ENCODE measurements around the gene ATP1B3.
"Not testable (repeated sequence)": the region's sequence is repeated elsewhere in the genome, so short reads cannot be mapped to it uniquely, and the experiment has no call there.

Gene ATP1B3

DNA sequence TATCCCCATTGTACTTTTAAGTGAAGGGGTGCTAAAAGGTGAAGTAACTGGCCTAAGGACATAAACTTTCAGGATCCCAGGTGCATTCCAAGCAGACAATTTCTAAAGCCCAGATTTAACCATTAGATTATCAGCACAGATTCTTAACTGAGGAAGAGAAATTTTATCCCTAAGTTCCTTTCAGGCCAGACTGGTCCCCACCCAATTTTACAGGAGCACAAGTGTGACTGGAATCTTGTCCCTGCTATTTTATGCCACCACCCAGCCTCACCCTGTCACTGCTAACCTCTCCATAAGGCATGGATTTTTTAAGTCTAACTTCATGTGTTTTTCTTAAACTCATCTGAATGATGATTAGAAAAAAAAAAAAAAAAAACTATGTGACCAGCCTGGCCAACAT lies 37.1 kb upstream of the ATP1B3 start:
- DNase-seq (ENCODE audit: low read depth): no peak
- in situ Hi-C loops (cut with HindIII; ENCODE audit: low sequenced_read_pairs): no loop called here
- TF ChIP-seq, protein P1, sequence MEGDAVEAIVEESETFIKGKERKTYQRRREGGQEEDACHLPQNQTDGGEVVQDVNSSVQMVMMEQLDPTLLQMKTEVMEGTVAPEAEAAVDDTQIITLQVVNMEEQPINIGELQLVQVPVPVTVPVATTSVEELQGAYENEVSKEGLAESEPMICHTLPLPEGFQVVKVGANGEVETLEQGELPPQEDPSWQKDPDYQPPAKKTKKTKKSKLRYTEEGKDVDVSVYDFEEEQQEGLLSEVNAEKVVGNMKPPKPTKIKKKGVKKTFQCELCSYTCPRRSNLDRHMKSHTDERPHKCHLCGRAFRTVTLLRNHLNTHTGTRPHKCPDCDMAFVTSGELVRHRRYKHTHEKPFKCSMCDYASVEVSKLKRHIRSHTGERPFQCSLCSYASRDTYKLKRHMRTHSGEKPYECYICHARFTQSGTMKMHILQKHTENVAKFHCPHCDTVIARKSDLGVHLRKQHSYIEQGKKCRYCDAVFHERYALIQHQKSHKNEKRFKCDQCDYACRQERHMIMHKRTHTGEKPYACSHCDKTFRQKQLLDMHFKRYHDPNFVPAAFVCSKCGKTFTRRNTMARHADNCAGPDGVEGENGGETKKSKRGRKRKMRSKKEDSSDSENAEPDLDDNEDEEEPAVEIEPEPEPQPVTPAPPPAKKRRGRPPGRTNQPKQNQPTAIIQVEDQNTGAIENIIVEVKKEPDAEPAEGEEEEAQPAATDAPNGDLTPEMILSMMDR (IDR thresholded peaks at IDR 0.05; ENCODE audit: low read depth, low read length, missing control alignments): no peak
- H3K4me3 ChIP-seq (ENCODE audit: low read depth, low read length): no peak overlapping the region

DNA sequence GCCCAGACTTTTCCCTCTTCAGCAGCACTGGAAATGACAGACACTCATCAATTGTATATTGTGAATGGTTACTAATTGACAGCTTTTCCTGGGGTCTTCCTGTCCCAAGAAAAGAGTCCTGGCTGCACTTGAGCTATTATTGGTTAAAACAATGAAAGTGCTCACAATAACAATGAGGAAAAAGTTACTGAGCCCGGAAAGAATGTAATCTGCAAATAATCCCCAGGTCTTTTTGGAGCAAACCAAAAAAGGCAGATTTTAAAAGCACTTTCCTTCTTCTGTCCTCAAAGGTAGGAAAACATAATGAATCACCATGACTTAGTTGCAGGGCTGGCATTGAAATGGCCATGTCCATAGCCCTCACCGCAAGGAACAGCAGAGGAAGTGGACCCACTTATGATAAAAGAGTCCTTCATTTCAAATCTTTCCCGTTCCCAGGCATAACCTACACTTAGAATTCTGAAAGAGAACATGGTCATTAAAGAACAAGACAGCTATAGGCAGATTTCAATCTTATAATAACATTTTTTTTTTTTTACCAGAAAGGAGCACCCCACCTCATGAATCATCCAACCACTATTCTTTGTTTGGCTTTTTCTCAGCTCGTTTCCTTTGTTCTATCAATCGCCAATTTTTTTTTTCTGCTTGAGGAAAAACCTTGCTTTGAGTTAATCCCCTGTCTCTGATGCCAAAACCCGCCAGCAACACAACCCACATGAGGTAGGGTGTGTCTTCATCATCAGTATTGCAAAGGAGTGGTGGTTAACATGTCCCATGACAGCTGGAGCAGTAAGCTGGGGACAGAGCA lies 35.5 kb upstream of the ATP1B3 start:
- H3K4me3 ChIP-seq (ENCODE audit: low read depth, low read length): no peak overlapping the region
- in situ Hi-C loops (cut with HindIII; ENCODE audit: low sequenced_read_pairs): no loop called here
- peak; percentile 73 for DNase-seq (ENCODE audit: low read depth)
- TF ChIP-seq, protein P1 (IDR thresholded peaks at IDR 0.05; ENCODE audit: low read depth, low read length, missing control alignments): no peak

DNA sequence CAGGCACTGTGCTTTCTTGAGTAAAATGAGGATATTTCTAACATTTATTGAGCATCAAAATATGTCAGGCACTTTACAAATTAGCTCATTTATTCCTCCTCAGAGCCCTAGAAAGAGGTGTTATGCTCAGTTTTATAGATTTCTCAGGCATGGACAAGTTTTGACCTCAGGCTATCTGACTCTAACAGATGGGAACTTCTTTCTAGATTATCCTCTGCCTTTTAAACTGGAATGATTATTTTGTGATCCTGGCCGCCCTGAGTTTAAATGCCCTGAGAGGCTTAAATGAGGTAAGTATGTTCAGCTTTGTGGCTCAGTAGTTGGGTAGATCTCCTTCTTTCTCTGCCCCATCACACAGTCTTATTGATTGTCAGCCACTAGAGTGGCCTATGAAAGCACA lies 32.3 kb upstream of the ATP1B3 start:
- TF ChIP-seq, protein P1 (IDR thresholded peaks at IDR 0.05; ENCODE audit: low read depth, low read length, missing control alignments): no peak
- in situ Hi-C loops (cut with HindIII; ENCODE audit: low sequenced_read_pairs): no loop called here
- DNase-seq (ENCODE audit: low read depth): no peak
- no peak overlapping the region for H3K4me3 ChIP-seq (ENCODE audit: low read depth, low read length)

DNA sequence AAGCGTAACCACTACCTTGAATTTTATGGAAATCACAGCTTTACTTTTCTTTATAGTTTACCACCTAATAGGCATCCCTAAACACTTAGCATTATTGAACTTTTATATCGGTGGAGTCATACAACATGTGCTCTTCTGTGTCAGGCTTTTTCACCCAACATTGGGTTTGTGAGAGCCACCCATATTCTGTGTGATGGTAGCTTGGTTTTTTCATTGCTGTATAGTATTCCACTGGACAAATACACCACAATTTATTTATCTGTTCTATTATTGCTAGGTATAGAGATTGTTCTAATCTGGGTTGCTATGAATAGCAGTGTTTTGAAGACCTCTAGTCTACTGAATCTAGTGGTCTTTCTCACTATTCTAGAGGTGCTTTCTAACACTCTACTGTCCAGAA lies 31.6 kb upstream of the ATP1B3 start:
- in situ Hi-C loops (cut with HindIII; ENCODE audit: low sequenced_read_pairs): no loop called here
- TF ChIP-seq, protein P1 (IDR thresholded peaks at IDR 0.05; ENCODE audit: low read depth, low read length, missing control alignments): no peak
- no peak overlapping the region for H3K4me3 ChIP-seq (ENCODE audit: low read depth, low read length)
- no peak for DNase-seq (ENCODE audit: low read depth)

DNA sequence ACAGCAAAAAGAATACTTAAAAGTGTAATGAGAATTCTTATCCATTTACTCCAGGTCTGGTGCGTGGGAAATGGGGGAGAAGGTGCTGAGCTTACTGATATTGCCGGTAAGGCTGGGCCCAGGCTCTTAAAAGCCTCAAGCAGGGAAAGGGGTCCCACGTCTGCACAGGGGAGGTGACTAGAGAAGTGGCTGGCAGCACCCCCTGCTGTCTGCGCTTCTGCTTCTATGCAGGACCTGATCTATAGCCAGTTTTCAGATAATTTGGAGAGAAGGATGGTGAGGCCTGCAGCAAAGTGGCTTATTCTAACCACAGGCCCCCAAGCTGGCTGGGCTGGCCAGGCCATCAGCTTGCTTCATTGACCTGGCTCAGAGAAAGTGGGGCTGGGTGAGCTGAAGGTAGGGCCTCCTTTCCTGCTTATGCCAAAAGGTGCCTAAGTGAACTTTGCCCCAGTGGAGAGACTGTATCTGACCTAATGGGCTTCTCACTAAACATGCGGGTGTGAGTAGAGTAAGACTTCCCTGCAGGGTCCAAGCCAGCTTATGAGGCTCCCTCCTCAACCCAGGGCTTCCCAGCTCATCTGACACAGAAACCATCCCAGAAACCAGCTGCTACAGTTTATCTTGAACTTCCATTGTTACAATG lies 30.9 kb upstream of the ATP1B3 start:
- in situ Hi-C loops (cut with HindIII; ENCODE audit: low sequenced_read_pairs): no loop called here
- TF ChIP-seq, protein P1 (IDR thresholded peaks at IDR 0.05; ENCODE audit: low read depth, low read length, missing control alignments): no peak
- no peak overlapping the region for H3K4me3 ChIP-seq (ENCODE audit: low read depth, low read length)
- no peak for DNase-seq (ENCODE audit: low read depth)

DNA sequence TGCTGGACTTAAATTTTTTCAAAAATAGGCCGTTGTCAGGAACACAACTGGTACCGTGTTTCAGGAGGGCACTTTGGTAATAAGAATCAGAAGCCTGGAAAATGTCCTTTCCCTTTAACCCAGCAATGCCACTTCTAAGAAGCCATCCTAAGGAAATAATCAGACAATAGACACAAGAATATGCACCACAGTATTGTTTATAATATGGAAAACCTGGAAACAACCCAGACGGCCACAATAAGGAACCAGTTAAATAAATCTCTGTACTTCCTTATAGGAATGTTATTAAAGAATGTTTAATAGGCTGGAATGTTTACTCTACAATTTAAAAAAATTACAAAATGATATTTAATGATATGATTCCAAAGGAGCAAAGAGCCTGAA lies 30.4 kb upstream of the ATP1B3 start:
- in situ Hi-C loops (cut with HindIII; ENCODE audit: low sequenced_read_pairs): no loop called here
- H3K4me3 ChIP-seq (ENCODE audit: low read depth, low read length): no peak overlapping the region
- no peak for DNase-seq (ENCODE audit: low read depth)
- TF ChIP-seq, protein P1 (IDR thresholded peaks at IDR 0.05; ENCODE audit: low read depth, low read length, missing control alignments): no peak

DNA sequence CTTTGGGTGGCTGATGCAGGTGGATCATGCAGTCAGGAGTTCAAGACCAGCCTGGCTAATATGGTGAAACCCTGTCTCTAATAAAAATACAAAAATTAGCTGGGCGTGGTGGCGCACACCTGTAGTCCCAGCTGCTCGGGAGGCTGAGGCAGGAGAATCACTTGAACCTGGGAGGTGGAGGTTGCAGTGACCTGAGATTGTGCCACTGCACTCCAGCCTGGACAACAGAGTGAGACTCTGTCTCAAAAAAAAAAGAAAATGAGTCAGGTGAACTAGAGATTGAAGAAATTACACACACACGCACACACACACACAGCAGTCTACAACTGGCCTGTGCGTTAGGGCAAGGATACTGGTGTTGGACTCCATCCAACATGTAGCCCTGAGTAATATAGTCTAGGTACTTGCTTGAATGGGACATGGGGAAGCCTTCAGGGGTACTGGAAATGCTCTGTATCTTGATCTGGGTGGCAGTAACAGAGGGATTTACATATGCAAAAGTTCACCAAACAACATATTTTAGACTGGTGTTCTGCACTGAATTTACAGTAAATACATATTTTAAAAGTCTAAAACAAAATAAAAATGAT lies 28.2 kb upstream of the ATP1B3 start:
- in situ Hi-C loops (cut with HindIII; ENCODE audit: low sequenced_read_pairs); DNase-seq (ENCODE audit: low read depth); H3K4me3 ChIP-seq (ENCODE audit: low read depth, low read length): not testable (repeated sequence)

All from astrocyte of the cerebellum (primary cell).